HepG2 (cell line): ENCODE measurements around the gene CUEDC2. TPM values are rescaled to one million over a fixed set of nuclear protein-coding genes. Genes with fewer than 3 reads are reported as not detected.

Source experiments
- ARID2 ChIP-seq: sonication (generic); formaldehyde crosslinking; IDR thresholded peaks from 2 replicates; pipeline ENCODE4 v1.8.1; 2022; ENCODE audit warnings: mild to moderate bottlenecking, missing genetic modification reagents, borderline replicate concordance
- ATF7-NPFF ChIP-seq: sonication (generic); formaldehyde crosslinking; IDR thresholded peaks from 2 replicates; pipeline ENCODE4 v1.8.1; 2023; ENCODE audit warnings: mild to moderate bottlenecking, low read depth, missing genetic modification reagents, moderate library complexity
- CEBPB ChIP-seq: IDR thresholded peaks from 2 replicates; pipeline ENCODE4 v1.6.1; 2011; ENCODE audit warnings: low read depth, low read length, improper control_type of control experiment, borderline replicate concordance
- ELK4 ChIP-seq: sonication (generic); formaldehyde crosslinking; IDR thresholded peaks from 2 replicates; pipeline ENCODE4 v1.9.0; 2021; ENCODE audit warnings: missing genetic modification reagents, borderline replicate concordance
- JUNB ChIP-seq: sonication (generic); formaldehyde crosslinking; IDR thresholded peaks from 2 replicates; pipeline ENCODE4 v1.8.0; 2022; ENCODE audit warnings: missing genetic modification reagents, mild to moderate bottlenecking, borderline replicate concordance
- KDM6A ChIP-seq: IDR thresholded peaks from 2 replicates; pipeline ENCODE4 v1.6.1; 2016; ENCODE audit warnings: low read depth
- MAFK ChIP-seq, 2 experiments: IDR thresholded peaks in 1 of 2; conservative IDR thresholded peaks in 1 of 2; 2 replicates each; pipeline ENCODE4 v1.6.1; 2011; ENCODE audit warnings: improper control_type of control experiment in 2 of 2, low read length in 2 of 2
- PCBP2 ChIP-seq: fragments of 200-400 bp; formaldehyde crosslinking; optimal IDR thresholded peaks from 2 replicates; pipeline ENCODE3; 2018; ENCODE audit warnings: low read length, low read depth; ENCODE audit not compliant: poor library complexity, severe bottlenecking
- RCOR2 ChIP-seq: IDR thresholded peaks from 2 replicates; pipeline ENCODE4 v1.6.1; 2016; ENCODE audit warnings: missing biosample characterization, missing genetic modification reagents
- SCMH1 ChIP-seq: sonication (generic); formaldehyde crosslinking; IDR thresholded peaks from 2 replicates; pipeline ENCODE4 v1.9.0; 2021; ENCODE audit warnings: missing genetic modification reagents, mild to moderate bottlenecking, borderline replicate concordance
- SNAI1 ChIP-seq: sonication (generic); formaldehyde crosslinking; IDR thresholded peaks from 2 replicates; pipeline ENCODE4 v1.5.0; 2020; ENCODE audit warnings: mild to moderate bottlenecking, missing genetic modification reagents, borderline replicate concordance
- TBX2 ChIP-seq: sonication (generic); formaldehyde crosslinking; IDR thresholded peaks from 2 replicates; pipeline ENCODE4 v1.5.0; 2020; ENCODE audit warnings: missing genetic modification reagents, mild to moderate bottlenecking, borderline replicate concordance
- TCF7L2 ChIP-seq: IDR thresholded peaks from 2 replicates; pipeline ENCODE4 v1.6.1; 2011; ENCODE audit warnings: mild to moderate bottlenecking, low read depth, low read length, moderate library complexity
- ZBTB2 ChIP-seq: sonication (generic); formaldehyde crosslinking; IDR thresholded peaks from 2 replicates; pipeline ENCODE4 v1.8.0; 2022; ENCODE audit warnings: low read depth, missing genetic modification reagents
- ZBTB8A ChIP-seq: sonication (generic); formaldehyde crosslinking; IDR thresholded peaks from 2 replicates; pipeline ENCODE4 v1.4.0; 2020; ENCODE audit warnings: mild to moderate bottlenecking, low read depth, missing genetic modification reagents, borderline replicate concordance
- ZNF224 ChIP-seq: sonication (generic); formaldehyde crosslinking; IDR thresholded peaks from 2 replicates; pipeline ENCODE4 v1.5.0; 2020; ENCODE audit warnings: mild to moderate bottlenecking, missing genetic modification reagents
- ZNF33A ChIP-seq: sonication (generic); formaldehyde crosslinking; IDR thresholded peaks from 2 replicates; pipeline ENCODE4 v1.5.1; 2020; ENCODE audit warnings: missing genetic modification reagents, mild to moderate bottlenecking, moderate library complexity, borderline replicate concordance
- ZZZ3 ChIP-seq: sonication (generic); formaldehyde crosslinking; IDR thresholded peaks from 2 replicates; pipeline ENCODE4 v1.4.0; 2020; ENCODE audit warnings: missing genetic modification reagents, mild to moderate bottlenecking, borderline replicate concordance
- polyA plus RNA-seq, 8 experiments: library from polyadenylated mRNA; depleted of rRNA in 3 of 8; stranded (reverse) in 7 of 8; unstranded in 1 of 8; fragments of >200 nt; fragmentation: Illumina TruSeq in 4 of 8; extraction: Trizol in 4 of 8; gene quantifications; 2 replicates each; pipeline versions ENCODE4 v1.2.1 to v1.2.3, GENCODE V29; 2011 to 2016; ENCODE audit warnings: low read depth in 4 of 8, missing spikeins in 1 of 8, mixed read lengths in 1 of 8; ENCODE audit not compliant: insufficient read depth in 1 of 8
- total RNA-seq, 5 experiments: library from RNA; depleted of rRNA; stranded (reverse); fragments of >200 nt; fragmentation: Illumina TruSeq; extraction: Trizol; gene quantifications; 2 replicates each; pipeline ENCODE4 v1.2.3, GENCODE V29; 2016; ENCODE audit warnings: low read depth in 1 of 5
- TF ChIP-seq, protein P1 (sequence below): sonication (generic); formaldehyde crosslinking; IDR thresholded peaks from 2 replicates; pipeline ENCODE4 v1.4.0; 2020; ENCODE audit warnings: missing genetic modification reagents

Gene CUEDC2
- total and polyA plus RNA-seq, 2 of the 13 experiments (the other 11 are each of a cell fraction or from before 2014, with no cell fraction given), result 13.1 to 18.4 TPM

DNA sequence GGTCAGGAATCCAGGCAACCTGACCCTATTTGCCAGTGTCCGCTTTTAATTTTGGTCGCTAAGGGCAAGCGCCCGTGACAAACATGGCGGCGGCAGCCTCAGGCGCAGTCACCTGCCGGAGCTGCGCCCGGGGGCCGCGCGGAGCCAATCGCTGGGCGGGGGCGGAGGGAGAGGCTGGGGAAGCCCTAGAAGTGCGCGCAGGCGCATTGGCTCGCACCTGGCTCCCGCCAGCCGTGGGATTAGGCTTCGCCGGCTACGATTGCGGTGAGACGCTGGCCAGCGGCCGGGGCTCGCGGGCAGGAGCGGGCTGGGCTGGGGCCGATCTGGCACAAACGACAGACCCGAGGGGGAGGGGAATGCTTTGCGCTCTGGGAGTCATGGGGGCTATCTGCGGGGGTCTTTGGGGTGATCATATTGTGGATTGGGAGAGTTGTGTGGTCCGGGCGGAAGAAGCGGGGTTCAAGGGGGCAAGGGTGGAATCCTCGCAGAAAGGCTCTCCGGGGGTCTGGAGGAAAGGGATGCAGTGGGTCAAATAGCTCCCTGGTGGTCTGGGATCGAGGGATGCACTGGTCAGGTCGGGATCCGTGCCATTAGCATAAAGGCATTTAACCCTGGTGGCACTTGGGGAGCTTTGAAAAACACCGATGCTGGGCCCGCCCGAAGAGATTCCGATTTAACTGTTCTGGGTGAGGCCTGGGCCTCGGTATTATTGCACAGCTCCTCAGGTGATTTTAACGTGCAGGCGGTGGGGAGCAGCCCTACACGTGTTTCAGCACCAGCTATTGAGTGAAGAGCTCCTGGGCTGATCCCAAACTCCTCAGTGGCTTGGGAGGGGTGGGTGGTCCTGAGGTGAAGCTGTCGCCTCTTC is 29.0 kb upstream of the CUEDC2 start (continued):
- TF ChIP-seq ATF7-NPFF (CRISPR knock-in tag) (peak; percentile 68; the same call in 1 of the 2 replicates), ZBTB2 (CRISPR knock-in tag) (no peak), ARID2 (CRISPR knock-in tag) (0 out of 2 replicates have a peak, but pooled peaks have one; percentile 70), KDM6A (CRISPR knock-in tag) (no peak), SNAI1 (CRISPR knock-in tag) (no peak), SCMH1 (CRISPR knock-in tag) (no peak), MAFK (conservative IDR thresholded peaks at IDR 0.05 in 1 of 2, IDR thresholded peaks at IDR 0.05 in 1 of 2; ENCODE audit: low read length in 2 of 2) (no peak), CEBPB (no peak), ELK4 (CRISPR knock-in tag) (no peak), ZNF224 (CRISPR knock-in tag) (0 out of 2 replicates have a peak, but pooled peaks have one; percentile 53), TBX2 (CRISPR knock-in tag) (peak; percentile 82), ZNF33A (CRISPR knock-in tag) (peak; percentile 31; the same call in 1 of the 2 replicates), JUNB (CRISPR knock-in tag) (no peak), ZBTB8A (CRISPR knock-in tag) (no peak), ZZZ3 (CRISPR knock-in tag) (no peak), RCOR2 (no peak), PCBP2 (no peak), TCF7L2 (no peak)
- TF ChIP-seq, protein P1, sequence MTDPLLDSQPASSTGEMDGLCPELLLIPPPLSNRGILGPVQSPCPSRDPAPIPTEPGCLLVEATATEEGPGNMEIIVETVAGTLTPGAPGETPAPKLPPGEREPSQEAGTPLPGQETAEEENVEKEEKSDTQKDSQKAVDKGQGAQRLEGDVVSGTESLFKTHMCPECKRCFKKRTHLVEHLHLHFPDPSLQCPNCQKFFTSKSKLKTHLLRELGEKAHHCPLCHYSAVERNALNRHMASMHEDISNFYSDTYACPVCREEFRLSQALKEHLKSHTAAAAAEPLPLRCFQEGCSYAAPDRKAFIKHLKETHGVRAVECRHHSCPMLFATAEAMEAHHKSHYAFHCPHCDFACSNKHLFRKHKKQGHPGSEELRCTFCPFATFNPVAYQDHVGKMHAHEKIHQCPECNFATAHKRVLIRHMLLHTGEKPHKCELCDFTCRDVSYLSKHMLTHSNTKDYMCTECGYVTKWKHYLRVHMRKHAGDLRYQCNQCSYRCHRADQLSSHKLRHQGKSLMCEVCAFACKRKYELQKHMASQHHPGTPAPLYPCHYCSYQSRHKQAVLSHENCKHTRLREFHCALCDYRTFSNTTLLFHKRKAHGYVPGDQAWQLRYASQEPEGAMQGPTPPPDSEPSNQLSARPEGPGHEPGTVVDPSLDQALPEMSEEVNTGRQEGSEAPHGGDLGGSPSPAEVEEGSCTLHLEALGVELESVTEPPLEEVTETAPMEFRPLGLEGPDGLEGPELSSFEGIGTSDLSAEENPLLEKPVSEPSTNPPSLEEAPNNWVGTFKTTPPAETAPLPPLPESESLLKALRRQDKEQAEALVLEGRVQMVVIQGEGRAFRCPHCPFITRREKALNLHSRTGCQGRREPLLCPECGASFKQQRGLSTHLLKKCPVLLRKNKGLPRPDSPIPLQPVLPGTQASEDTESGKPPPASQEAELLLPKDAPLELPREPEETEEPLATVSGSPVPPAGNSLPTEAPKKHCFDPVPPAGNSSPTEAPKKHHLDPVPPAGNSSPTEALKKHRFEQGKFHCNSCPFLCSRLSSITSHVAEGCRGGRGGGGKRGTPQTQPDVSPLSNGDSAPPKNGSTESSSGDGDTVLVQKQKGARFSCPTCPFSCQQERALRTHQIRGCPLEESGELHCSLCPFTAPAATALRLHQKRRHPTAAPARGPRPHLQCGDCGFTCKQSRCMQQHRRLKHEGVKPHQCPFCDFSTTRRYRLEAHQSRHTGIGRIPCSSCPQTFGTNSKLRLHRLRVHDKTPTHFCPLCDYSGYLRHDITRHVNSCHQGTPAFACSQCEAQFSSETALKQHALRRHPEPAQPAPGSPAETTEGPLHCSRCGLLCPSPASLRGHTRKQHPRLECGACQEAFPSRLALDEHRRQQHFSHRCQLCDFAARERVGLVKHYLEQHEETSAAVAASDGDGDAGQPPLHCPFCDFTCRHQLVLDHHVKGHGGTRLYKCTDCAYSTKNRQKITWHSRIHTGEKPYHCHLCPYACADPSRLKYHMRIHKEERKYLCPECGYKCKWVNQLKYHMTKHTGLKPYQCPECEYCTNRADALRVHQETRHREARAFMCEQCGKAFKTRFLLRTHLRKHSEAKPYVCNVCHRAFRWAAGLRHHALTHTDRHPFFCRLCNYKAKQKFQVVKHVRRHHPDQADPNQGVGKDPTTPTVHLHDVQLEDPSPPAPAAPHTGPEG (CRISPR knock-in tag), result 0 out of 2 replicates have a peak, but pooled peaks have one; percentile 17
